Thyroid gland (tissue), 4 donors: ENCODE results near the gene ATXN3L.

Experiments
- CTCF ChIP-seq, 6 experiments: fragments of 200-600 bp in 3 of 6; fragments of 450-650 bp in 3 of 6; sonication (generic) in 3 of 6; IDR thresholded peaks; one replicate each; pipeline ENCODE4 v1.5.1; 2016 to 2019; ENCODE audit warnings: antibody characterized with exemption in 6 of 6, mild to moderate bottlenecking in 2 of 6, inconsistent platforms in 1 of 6, moderate library complexity in 1 of 6
- POLR2A ChIP-seq, 2 donors: fragments of 450-650 bp; IDR thresholded peaks; one replicate each; pipeline ENCODE4 v1.6.1; 2017; ENCODE audit warnings: antibody characterized with exemption in 2 of 2, mild to moderate bottlenecking in 2 of 2, moderate library complexity in 1 of 2

- no peak for TF ChIP-seq POLR2A (IDR thresholded peaks at IDR 0.05)
- no peak for TF ChIP-seq CTCF (IDR thresholded peaks at IDR 0.05)
These were observed 31.2 kb downstream of the ATXN3L start for GRCh38 chrX:13288671-13289070.
